ENCODE data around the gene PLPP1. TPM values are rescaled to one million over a fixed set of nuclear protein-coding genes. Genes with fewer than 3 reads are reported as not detected.

PLPP1 gene
- polyA plus RNA-seq, 2 of the 4 experiments (the other 2 are of a cell fraction): 37.7 to 71.6 TPM

DNA sequence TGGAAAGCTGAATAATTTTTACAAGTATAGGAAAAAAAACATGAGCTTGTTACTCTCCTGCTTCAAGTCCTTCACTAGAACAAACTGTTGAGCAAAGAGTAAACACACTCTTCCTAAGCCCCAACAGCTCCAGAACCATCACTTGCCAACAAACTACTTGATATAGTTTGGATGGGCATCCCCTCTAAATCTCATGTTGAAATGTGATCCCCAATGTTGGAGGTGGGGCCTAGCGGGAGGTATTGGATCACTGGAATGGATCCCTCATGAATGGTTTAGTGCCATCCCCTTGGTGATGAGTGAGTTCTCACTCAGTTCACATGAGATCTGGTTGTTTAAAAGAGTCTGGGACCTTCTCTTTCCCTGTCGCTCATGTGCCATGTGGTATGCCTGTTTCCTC lies 82.8 kb downstream of the PLPP1 start:
- no peak for ATAC-seq
- no peak for DNase-seq (ENCODE audit: low read depth in 1 of 2, low spot score in 1 of 2)
- H3K4me1 ChIP-seq: peaks cover 15% of the 10 kb centered on the region
- FAIRE-seq: no peak
- H3K4me2 ChIP-seq: no peak overlapping the region
- POLR2A ChIA-PET: no interaction called here
- no peak overlapping the region for H3K27ac ChIP-seq
- H3K4me3 ChIP-seq: no peak overlapping the region
- CTCF ChIA-PET: interaction anchor here (0.9 kb wide), 1 partner anchor 46 kb away, joined by 3 read pairs; no protein-coding TSS in a partner anchor
- no peak for TF ChIP-seq HOXB13 (CRISPR knock-in tag; IDR thresholded peaks at IDR 0.05; ENCODE audit: low read depth)
- TF ChIP-seq HOXA7 (CRISPR knock-in tag; IDR thresholded peaks at IDR 0.05): no peak
- WGBS (ENCODE audit: missing lambda C conversion rate): 97% methylated on average over 2 of the region's 2 CpGs
- H3K9me3 ChIP-seq: no peaks in the 10 kb centered on the region

- CTCF ChIA-PET: interaction anchor here (1.2 kb wide), 1 partner anchor 10 kb away, joined by 3 read pairs; no protein-coding TSS in a partner anchor
Measured at GRCh38 chr5:55450050-55450765, 84.6 kb downstream of the PLPP1 start.

GRCh38 chr5:55446640-55447351 lies 88.0 kb downstream of the PLPP1 start:
- no peak overlapping the region for H3K4me3 ChIP-seq
- no peaks in the 10 kb centered on the region for H3K9me3 ChIP-seq
- H3K4me1 ChIP-seq: 0 out of 3 replicates have a peak, but pooled peaks cover 3% of the 10 kb centered on the region
- ATAC-seq: no peak
- ChIA-PET CTCF (interaction anchor here (0.6 to 0.8 kb wide), 2 partner anchors 19 to 551 kb away, joined by 3 to 5 read pairs; no protein-coding TSS in a partner anchor), POLR2A (no interaction called here)
- DNase-seq (ENCODE audit: low read depth in 1 of 2, low spot score in 1 of 2): no peak
- no peak overlapping the region for H3K27ac ChIP-seq
- no peak overlapping the region for H3K4me2 ChIP-seq
- 79% methylated on average over 8 of the region's 8 CpGs for WGBS (ENCODE audit: missing lambda C conversion rate)
- FAIRE-seq: no peak
- no peak for TF ChIP-seq CBX8 (IDR thresholded peaks at IDR 0.05)
- no peak for TF ChIP-seq HMGXB4 (CRISPR knock-in tag; IDR thresholded peaks at IDR 0.05; ENCODE audit: borderline replicate concordance)
- TF ChIP-seq PHF8 (IDR thresholded peaks at IDR 0.05; ENCODE audit: borderline replicate concordance, low read depth): no peak
- TF ChIP-seq PBX3 (IDR thresholded peaks at IDR 0.05): no peak
- TF ChIP-seq FOSB (CRISPR knock-in tag; IDR thresholded peaks at IDR 0.05): no peak
- no peak for TF ChIP-seq CHD2 (IDR thresholded peaks at IDR 0.05; ENCODE audit: low read length, partially characterized antibody)
- TF ChIP-seq HOXB13 (CRISPR knock-in tag; IDR thresholded peaks at IDR 0.05; ENCODE audit: low read depth): no peak
- TF ChIP-seq RFX5 (IDR thresholded peaks at IDR 0.05): no peak
- TF ChIP-seq HOXA7 (CRISPR knock-in tag; IDR thresholded peaks at IDR 0.05): no peak
- TF ChIP-seq MAZ (IDR thresholded peaks at IDR 0.05; ENCODE audit: borderline replicate concordance, low read depth, low read length): no peak

More at GRCh38 chr5:55450050-55450765, 84.6 kb downstream of the PLPP1 start:
- POLR2A ChIA-PET: no interaction called here
- no peak for ATAC-seq
- 85% methylated on average over 4 of the region's 4 CpGs for WGBS (ENCODE audit: missing lambda C conversion rate)
- H3K27ac ChIP-seq: no peak overlapping the region
- TF ChIP-seq CEBPB (IDR thresholded peaks at IDR 0.05) (no peak), TP53 (CRISPR knock-in tag; IDR thresholded peaks at IDR 0.05) (no peak), BHLHE40 (IDR thresholded peaks at IDR 0.05; ENCODE audit: low read depth, low read length) (no peak), RCOR1 (IDR thresholded peaks at IDR 0.05; ENCODE audit: low read depth, low read length) (no peak), HOXA7 (CRISPR knock-in tag; IDR thresholded peaks at IDR 0.05) (no peak)
- no peak for DNase-seq (ENCODE audit: low read depth in 1 of 2, low spot score in 1 of 2)
- H3K4me1 ChIP-seq: 0 out of 3 replicates have a peak, but pooled peaks cover 3% of the 10 kb centered on the region
- H3K9me3 ChIP-seq: no peaks in the 10 kb centered on the region
- H3K4me3 ChIP-seq: no peak overlapping the region
- no peak overlapping the region for H3K4me2 ChIP-seq
- FAIRE-seq: no peak

DNA sequence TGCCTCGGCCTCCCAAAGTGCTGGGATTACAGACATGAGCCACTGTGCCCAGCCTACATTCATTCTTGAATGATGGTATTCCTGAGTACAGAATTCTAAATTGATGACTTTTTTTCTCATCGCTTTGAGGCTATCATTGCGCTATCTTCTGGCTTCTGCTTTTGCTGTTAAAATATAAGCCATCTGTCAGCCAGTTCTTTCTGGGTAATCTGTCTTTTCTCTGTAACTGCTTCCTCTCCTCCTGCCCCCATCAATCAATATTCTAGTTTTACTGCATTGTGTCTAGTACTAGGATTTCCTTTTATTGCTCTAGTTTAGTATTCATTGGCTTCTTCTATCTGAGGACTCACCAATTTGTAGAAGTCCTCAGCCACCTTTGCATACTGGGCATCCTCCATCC lies 89.0 kb downstream of the PLPP1 start:
- Histone ChIP-seq H3K27ac (no peak overlapping the region), H3K9me3 (no peaks in the 10 kb centered on the region), H3K4me3 (no peak overlapping the region), H3K4me1 (0 out of 3 replicates have a peak, but pooled peaks cover 3% of the 10 kb centered on the region), H3K4me2 (no peak overlapping the region)
- WGBS (ENCODE audit: missing lambda C conversion rate): 96% methylated on average over 3 of the region's 3 CpGs
- FAIRE-seq (no peak), ATAC-seq (no peak), DNase-seq (ENCODE audit: low read depth in 1 of 2, low spot score in 1 of 2) (no peak)
- TF ChIP-seq JUNB (IDR thresholded peaks at IDR 0.05): no peak
- ChIA-PET POLR2A (no interaction called here), CTCF (no interaction called here)

Data from A549 (cell line).